ENCODE results near the gene TAF4.
"Not testable (repeated sequence)": the region's sequence is repeated elsewhere in the genome, so short reads cannot be mapped to it uniquely, and the experiment has no call there.

TAF4 gene

DNA sequence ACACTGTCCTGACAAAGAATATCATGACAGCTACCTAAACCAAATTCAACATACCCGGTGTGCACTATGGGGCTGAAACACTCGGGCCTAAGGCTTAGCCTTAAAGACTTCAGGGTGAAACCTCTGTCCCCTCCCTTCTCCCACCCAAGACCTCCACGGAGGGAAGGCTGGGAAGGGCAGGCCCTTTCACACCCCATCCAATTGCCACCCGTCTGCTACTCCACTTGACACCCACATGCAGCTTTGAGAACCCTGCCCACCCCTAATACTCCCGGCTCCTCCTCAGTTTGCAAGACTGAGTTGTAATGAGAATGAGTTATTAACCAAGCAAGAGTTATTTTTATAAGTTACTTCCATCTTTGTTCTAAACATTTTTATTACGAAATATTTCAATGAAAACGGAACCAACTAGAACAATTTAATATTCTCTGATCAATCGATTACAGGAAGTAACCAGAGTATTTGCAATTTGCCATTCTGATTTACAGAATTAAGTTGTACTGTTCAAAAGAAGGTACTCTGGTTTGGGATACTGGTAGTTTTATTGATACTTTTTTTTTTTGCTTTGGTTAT is 3.7 kb downstream of the TAF4 start:
- intact Hi-C loops (cut with DNase I) = loop anchor here (10.0 kb wide), 1 partner anchor 323 kb away; the partner anchor contains the start of gene RPS21
- DNase-seq = peak in 8 of 42 donors; percentile 27 to 68 (median 46)

GRCh38 chr20:62060631-62061541 is 4.8 kb downstream of the TAF4 start:
- DNase-seq = no peak
- intact Hi-C loops (cut with DNase I) = loop anchor here (10.0 kb wide), 1 partner anchor 324 kb away; the partner anchor contains the start of gene RPS21

- peak in 4 of 42 donors; percentile 7 to 28 (median 15) for DNase-seq
- intact Hi-C loops (cut with DNase I) = loop anchor here (10.0 kb wide), 1 partner anchor 325 kb away; the partner anchor contains the start of gene RPS21
Measured at GRCh38 chr20:62059920-62060630, 5.6 kb downstream of the TAF4 start.

- intact Hi-C loops (cut with DNase I) = no loop called here
- DNase-seq = peak in 4 of 42 donors; percentile 1 to 15 (median 8)
Measured at GRCh38 chr20:62059401-62059800, 6.3 kb downstream of the TAF4 start.

DNA sequence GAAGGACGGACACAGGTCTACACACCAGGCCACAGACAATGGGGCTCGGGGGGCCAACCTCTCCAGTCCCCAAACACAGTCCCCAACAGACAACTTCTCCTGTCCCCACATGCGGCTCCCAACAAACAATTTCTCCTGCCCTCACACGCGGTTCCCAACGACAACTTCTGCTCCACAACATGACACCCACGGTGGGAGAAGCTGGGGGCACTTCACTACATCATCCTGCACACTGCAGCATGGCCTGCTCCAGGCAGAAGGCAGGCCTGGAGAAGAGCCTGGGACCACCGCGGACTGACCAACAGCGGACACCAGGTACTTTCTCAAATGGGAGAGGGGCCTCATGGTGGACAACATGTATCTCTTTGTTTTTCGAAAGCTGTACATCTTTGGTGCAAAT is 6.7 kb downstream of the TAF4 start:
- intact Hi-C loops (cut with DNase I) = no loop called here

GRCh38 chr20:62056975-62057374 is 8.7 kb downstream of the TAF4 start:
- intact Hi-C loops (cut with DNase I) = no loop called here
- DNase-seq = peak in 3 of 42 donors; percentile 1 to 21 (median 15)

More for the DNA sequence above, 6.7 kb downstream of the TAF4 start:
- DNase-seq = peak in 1 of 42 donors; percentile 2

DNA sequence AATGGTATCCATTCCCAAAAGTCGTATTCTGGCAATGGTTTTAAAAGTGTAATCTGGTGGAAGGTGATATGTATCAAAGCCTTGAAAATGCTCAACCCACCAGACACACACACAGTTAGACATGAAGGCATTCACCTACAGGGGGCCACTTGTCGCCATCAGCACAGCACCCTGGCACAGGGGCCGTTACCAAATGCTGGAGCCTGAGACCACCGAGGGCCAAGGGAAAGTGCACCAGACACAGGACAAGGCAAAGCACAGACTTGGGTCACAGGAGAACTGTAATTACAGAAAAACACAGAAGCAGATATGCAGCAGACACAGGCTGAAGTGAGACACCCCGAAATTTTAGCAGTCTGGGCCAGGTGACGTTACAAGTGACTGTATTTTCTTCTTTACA is 9.3 kb downstream of the TAF4 start:
- intact Hi-C loops (cut with DNase I) = no loop called here
- peak in 5 of 42 donors; percentile 3 to 16 (median 7) for DNase-seq

DNA sequence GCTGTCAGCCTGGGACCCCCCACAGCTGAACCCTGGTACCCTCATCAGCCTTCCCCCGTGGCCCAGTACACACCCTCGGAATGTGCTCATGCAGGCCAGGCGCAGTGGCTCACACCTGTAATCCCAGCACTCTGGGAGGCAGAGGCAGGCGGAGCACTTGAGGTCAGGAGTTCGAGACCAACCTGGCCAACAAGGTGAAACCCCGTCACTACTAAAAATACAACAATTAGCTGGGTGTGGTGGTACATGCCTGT is 9.9 kb downstream of the TAF4 start:
- DNase-seq = peak in 3 of 42 donors; percentile 1 to 26 (median 2)
- intact Hi-C loops (cut with DNase I) = not testable (repeated sequence)

DNA sequence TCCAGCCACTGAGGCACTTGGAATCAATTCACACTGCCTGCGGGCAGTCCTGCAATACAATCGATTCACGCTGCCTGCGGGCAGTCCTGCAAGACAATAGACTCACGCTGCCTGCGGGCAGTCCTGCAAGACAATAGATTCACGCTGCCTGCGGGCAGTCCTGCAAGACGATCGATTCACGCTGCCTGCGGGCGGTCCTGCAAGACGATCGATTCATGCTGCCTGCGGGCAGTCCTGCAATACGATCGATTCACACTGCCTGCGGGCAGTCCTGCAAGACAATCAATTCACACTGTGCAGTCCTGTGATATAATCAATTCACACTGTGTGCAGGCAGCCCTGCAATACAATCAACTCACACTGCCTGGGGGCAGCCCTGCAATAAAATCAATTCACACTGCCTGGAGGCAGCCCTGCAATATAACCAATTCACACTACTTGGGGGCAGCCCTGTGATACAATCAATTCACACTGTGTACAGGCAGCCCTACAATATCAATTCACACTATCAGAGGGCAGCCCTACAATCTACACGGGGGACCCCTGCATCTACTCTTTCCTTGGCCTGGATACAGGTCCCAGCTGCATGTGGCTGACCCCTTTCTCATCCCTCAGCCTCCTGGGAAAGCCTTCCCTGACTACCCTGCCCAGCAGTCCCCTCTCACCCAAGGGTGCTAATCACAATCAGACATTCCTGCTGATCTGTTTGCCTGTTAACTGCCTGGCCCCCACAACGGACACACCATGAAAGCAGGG is 10.4 kb downstream of the TAF4 start:
- peak in 5 of 42 donors; percentile 6 to 14 (median 12) for DNase-seq
- intact Hi-C loops (cut with DNase I) = no loop called here

DNA sequence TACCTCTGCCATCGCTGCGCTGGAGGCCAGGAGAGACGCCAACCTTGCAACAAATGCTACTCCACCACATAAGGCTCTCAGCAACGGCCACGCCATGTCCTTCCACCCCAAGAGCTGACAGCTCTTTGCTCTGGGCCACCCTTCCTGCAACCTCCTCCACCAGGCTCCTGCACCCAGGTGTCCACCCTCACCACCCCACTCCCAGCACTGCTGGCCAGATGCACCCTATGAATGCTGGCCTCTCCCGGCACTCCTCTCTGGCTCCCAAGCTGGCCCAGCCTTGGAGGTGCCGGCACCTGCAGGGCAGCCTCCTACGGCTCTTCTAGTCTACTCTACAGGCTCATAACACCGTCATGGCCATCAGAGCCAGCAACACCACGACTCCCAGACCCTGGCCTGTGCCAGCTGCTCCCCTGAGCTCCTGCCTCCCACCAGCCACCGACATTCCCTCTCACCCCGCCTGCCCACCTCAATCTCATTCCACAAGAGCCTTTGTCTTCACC is 11.2 kb downstream of the TAF4 start:
- DNase-seq = peak in 6 of 42 donors; percentile 1 to 20 (median 4)
- intact Hi-C loops (cut with DNase I) = no loop called here

DNA sequence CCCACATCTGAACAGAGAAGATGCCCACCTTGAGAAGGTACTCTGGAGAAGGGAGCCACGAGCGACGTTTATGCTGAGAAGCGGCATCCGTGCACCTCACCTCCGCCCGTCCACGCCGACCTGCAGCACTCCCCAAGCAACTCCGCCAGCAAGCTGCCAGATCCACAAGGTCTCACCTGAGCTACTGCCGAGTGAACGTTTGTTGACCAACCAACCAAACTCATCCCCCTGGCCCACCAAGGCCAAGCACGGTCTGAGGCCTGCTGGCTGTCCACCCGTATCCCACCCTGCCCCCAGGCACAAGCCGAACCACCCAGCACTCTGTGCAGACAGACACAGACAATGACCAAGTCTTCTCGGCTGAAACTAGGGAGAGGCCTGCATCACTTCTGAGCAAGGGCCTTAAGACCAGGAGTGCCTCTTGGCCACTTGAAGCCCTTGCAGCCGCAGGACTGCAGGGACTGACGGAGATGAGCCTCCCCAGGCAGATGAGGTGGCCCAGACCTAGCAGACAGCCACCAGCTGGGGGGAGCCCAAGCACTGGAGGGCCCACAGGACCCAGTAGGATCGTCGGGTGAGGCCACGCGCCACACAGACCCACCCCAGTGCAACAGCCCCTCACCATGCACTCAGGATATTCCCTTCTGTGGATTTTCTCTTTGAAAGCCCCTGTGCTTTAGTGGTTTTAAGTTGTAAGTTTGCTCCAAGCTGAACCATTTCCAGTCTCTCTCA is 12.1 kb downstream of the TAF4 start:
- intact Hi-C loops (cut with DNase I) = no loop called here
- peak in 5 of 42 donors; percentile 6 to 34 (median 25) for DNase-seq

DNA sequence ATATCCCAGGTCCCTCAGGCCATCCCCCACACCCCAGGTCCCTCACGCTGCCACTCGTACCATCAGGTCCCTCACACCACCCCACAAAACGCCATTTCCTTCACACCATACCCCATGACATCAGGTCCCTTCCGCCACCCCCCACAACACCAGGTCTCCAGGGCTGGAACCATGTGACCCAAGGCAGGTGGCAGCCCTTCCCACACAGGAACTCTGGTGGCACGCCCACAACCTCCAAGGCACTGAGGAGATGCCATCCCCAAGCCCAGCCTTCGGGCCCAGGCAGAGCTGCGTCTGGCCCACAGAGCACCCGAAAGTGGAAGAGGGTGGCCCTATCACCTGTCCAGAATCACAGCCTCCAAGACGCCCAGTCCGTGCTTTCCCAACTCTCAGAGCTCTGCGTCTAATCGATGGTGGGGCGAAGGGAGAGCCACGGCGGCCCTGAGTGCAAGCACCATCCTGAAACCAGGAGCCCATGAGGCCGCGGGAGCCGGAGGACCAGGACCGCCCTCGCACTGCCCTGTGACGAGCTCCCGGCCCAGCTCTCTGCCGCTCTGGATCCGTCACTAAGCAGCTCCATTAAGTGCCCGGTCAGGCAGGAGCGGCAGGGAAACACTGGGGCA is 12.7 kb downstream of the TAF4 start:
- intact Hi-C loops (cut with DNase I) = no loop called here
- peak in 23 of 42 donors; percentile 6 to 76 (median 40) for DNase-seq

- intact Hi-C loops (cut with DNase I) = no loop called here
- DNase-seq = peak in 2 of 42 donors; percentile 8 to 34
Measured at GRCh38 chr20:62052336-62052841, 13.3 kb downstream of the TAF4 start.

- peak in 3 of 42 donors; percentile 0 to 21 (median 3) for DNase-seq
- intact Hi-C loops (cut with DNase I) = no loop called here
Measured at GRCh38 chr20:62051546-62052255, 14.0 kb downstream of the TAF4 start.

GRCh38 chr20:62051144-62051543 is 14.5 kb downstream of the TAF4 start:
- intact Hi-C loops (cut with DNase I) = no loop called here
- peak in 1 of 42 donors; percentile 15 for DNase-seq

Measured in head of caudate nucleus (tissue), 42 donors.